OCI-LY3 (cell line): ENCODE measurements around the gene CMSS1.

Source experiments
- CTCF ChIP-seq: fragments of 200-600, 300-600 bp; sonication (generic); IDR thresholded peaks from 2 replicates; pipeline ENCODE4 v1.5.1; 2014; ENCODE audit warnings: antibody characterized with exemption, low read length, low read depth
- EZH2phosphoT487 ChIP-seq: fragments of 200-600 bp; shearing (Covaris generic); IDR thresholded peaks from 2 replicates; pipeline ENCODE4 v1.6.1; 2018; ENCODE audit warnings: antibody characterized with exemption, mixed run types, low read depth

- TF ChIP-seq CTCF (peak; percentile 71), EZH2phosphoT487 (no peak)
Observed at GRCh38 chr3:99842826-99843589, 25.3 kb downstream of the CMSS1 start.
